CD4-positive, alpha-beta memory T cell (primary cell): ENCODE results near the gene MYRFL. TPM values are rescaled to one million over a fixed set of nuclear protein-coding genes. Genes with fewer than 3 reads are reported as not detected.

Experiments used
- CTCF ChIA-PET: fragments of 350-600 bp; sonication (Branson Sonifier 250); formaldehyde crosslinking; loops from one replicate; lab custom pipeline; 2021; ENCODE audit warnings: inconsistent platforms; ENCODE audit not compliant: partially characterized antibody; lab: Charles Lee
- POLR2A ChIA-PET: fragments of 350-600 bp; sonication (Branson Sonifier 250); formaldehyde crosslinking; loops from one replicate; lab custom pipeline; 2021; ENCODE audit not compliant: partially characterized antibody; lab: Charles Lee
- DNase-seq, 5 donors: peaks; one replicate each; pipeline versions ENCODE4 v3.0.0 to v3.0.0-alpha.2; 2020 to 2022; ENCODE audit warnings: mixed read lengths in 1 of 5
- H3K27ac ChIP-seq: one replicate; pipeline ENCODE4 v1.7.0; 2013; ENCODE audit warnings: low read depth, low read length
- H3K27me3 ChIP-seq: 2 replicates; pipeline ENCODE4 v1.7.0; 2013; ENCODE audit warnings: mild to moderate bottlenecking, low read length, moderate library complexity; ENCODE audit not compliant: insufficient read depth
- H3K36me3 ChIP-seq: 2 replicates; pipeline ENCODE4 v1.7.0; 2013; ENCODE audit warnings: mild to moderate bottlenecking, low read length, moderate library complexity; ENCODE audit not compliant: insufficient read depth
- H3K4me1 ChIP-seq: 2 replicates; pipeline ENCODE4 v1.7.0; 2013; ENCODE audit warnings: mild to moderate bottlenecking, low read length, moderate library complexity; ENCODE audit not compliant: insufficient read depth
- H3K4me3 ChIP-seq, 2 donors: one replicate each; pipeline ENCODE4 v1.7.0; 2013; ENCODE audit warnings: low read length in 2 of 2, mild to moderate bottlenecking in 1 of 2
- H3K9me3 ChIP-seq, 2 donors: one replicate each; pipeline ENCODE4 v1.7.0; 2013; ENCODE audit warnings: low read length in 2 of 2, control low read depth in 1 of 2; ENCODE audit not compliant: control insufficient read depth in 1 of 2
- H3K27ac Mint-ChIP-seq, 7 donors: one replicate each; pipeline ENCODE4 v1.8.0; 2020 to 2021; ENCODE audit warnings: mixed read lengths in 7 of 7, mild to moderate bottlenecking in 6 of 7, inconsistent platforms in 3 of 7, moderate library complexity in 3 of 7
- H3K27me3 Mint-ChIP-seq, 2 donors: one replicate each; pipeline ENCODE4 v1.8.0; 2020 to 2021; ENCODE audit warnings: mixed read lengths in 2 of 2
- H3K36me3 Mint-ChIP-seq, 2 donors: one replicate each; pipeline ENCODE4 v1.8.0; 2020 to 2021; ENCODE audit warnings: mixed read lengths in 2 of 2, inconsistent platforms in 1 of 2, mild to moderate bottlenecking in 1 of 2
- H3K4me1 Mint-ChIP-seq, 4 donors: one replicate each; pipeline ENCODE4 v1.8.0; 2020 to 2021; ENCODE audit warnings: mixed read lengths in 4 of 4, mild to moderate bottlenecking in 1 of 4
- H3K4me3 Mint-ChIP-seq, 8 donors: one replicate each; pipeline ENCODE4 v1.8.0; 2020 to 2021; ENCODE audit warnings: mixed read lengths in 8 of 8, mild to moderate bottlenecking in 7 of 8, moderate library complexity in 6 of 8, inconsistent platforms in 3 of 8
- H3K9me3 Mint-ChIP-seq, 8 donors: one replicate each; pipeline ENCODE4 v1.8.0; 2020 to 2021; ENCODE audit warnings: mixed read lengths in 8 of 8, mild to moderate bottlenecking in 5 of 8, inconsistent platforms in 3 of 8, moderate library complexity in 1 of 8
- intact Hi-C: fragments of 100-400 bp; cut with micrococcal nuclease; formaldehyde crosslinking; loops from one replicate; pipeline ENCODE4 v1.15.1; 2023
- polyA plus RNA-seq, 2 donors: library from polyadenylated mRNA; unstranded; fragments of 300-500 nt; fragmentation: Illumina TruSeq; gene quantifications; one replicate each; pipeline ENCODE4 v1.2.3, GENCODE V29; 2021
- total RNA-seq, 2 experiments: library from RNA; stranded (reverse); gene quantifications; one replicate each; pipeline ENCODE4 v1.2.3, GENCODE V29; 2021

Gene MYRFL
- total and polyA plus RNA-seq, 4 experiments from 2014 or later: not detected

- Histone ChIP-seq H3K4me1 (no peaks in the 10 kb centered on the region), H3K36me3 (no peaks in the 10 kb centered on the region), H3K27me3 (no peaks in the 10 kb centered on the region), H3K27ac (no peak overlapping the region), H3K9me3 (no peaks in the 10 kb centered on the region), H3K4me3 (no peak overlapping the region)
- Mint-ChIP-seq H3K9me3 (no peaks in the 10 kb centered on the region), H3K27ac (no peak overlapping the region), H3K27me3 (peaks cover 4 to 12% of the 10 kb centered on the region in 2 donors), H3K4me1 (no peaks in the 10 kb centered on the region), H3K4me3 (no peak overlapping the region), H3K36me3 (no peaks in the 10 kb centered on the region)
- no peak for DNase-seq
- intact Hi-C loops: no loop called here
- ChIA-PET CTCF (interaction anchor here (1.3 to 1.6 kb wide), 3 partner anchors 9 to 29 kb away, joined by 3 to 5 read pairs (median 4); no protein-coding TSS in a partner anchor), POLR2A (no interaction called here)
Observed at GRCh38 chr12:69929531-69929930, 104.5 kb downstream of the MYRFL start.

GRCh38 chr12:69931569-69931968 is 106.5 kb downstream of the MYRFL start:
- no peak overlapping the region for H3K4me3 Mint-ChIP-seq
- Histone ChIP-seq H3K4me1 (no peaks in the 10 kb centered on the region), H3K27me3 (no peaks in the 10 kb centered on the region), H3K36me3 (no peaks in the 10 kb centered on the region), H3K27ac (no peak overlapping the region), H3K9me3 (no peaks in the 10 kb centered on the region), H3K4me3 (no peak overlapping the region)
- peaks cover 5 to 9% of the 10 kb centered on the region in 2 donors for H3K27me3 Mint-ChIP-seq
- no peaks in the 10 kb centered on the region for H3K36me3 Mint-ChIP-seq
- ChIA-PET CTCF (no interaction called here), POLR2A (no interaction called here)
- intact Hi-C loops: no loop called here
- no peak for DNase-seq
- H3K9me3 Mint-ChIP-seq: no peaks in the 10 kb centered on the region
- H3K4me1 Mint-ChIP-seq: no peaks in the 10 kb centered on the region
- no peak overlapping the region for H3K27ac Mint-ChIP-seq

- no peaks in the 10 kb centered on the region for H3K4me1 ChIP-seq
- Mint-ChIP-seq H3K27me3 (peaks cover 5 to 9% of the 10 kb centered on the region in 2 donors), H3K36me3 (no peaks in the 10 kb centered on the region), H3K9me3 (no peaks in the 10 kb centered on the region), H3K27ac (no peak overlapping the region), H3K4me3 (no peak overlapping the region), H3K4me1 (no peaks in the 10 kb centered on the region)
- H3K27ac ChIP-seq: no peak overlapping the region
- H3K36me3 ChIP-seq: no peaks in the 10 kb centered on the region
- CTCF ChIA-PET: no interaction called here
- POLR2A ChIA-PET: no interaction called here
- no peak overlapping the region for H3K4me3 ChIP-seq
- DNase-seq: no peak
- intact Hi-C loops: no loop called here
- H3K27me3 ChIP-seq: no peaks in the 10 kb centered on the region
- no peaks in the 10 kb centered on the region for H3K9me3 ChIP-seq
Observed at GRCh38 chr12:69932154-69932553, 107.1 kb downstream of the MYRFL start.

- intact Hi-C loops: no loop called here
- CTCF ChIA-PET: no interaction called here
- POLR2A ChIA-PET: no interaction called here
Observed at GRCh38 chr12:69932676-69933552, 107.9 kb downstream of the MYRFL start.

GRCh38 chr12:69934011-69934410 is 109.0 kb downstream of the MYRFL start:
- Histone ChIP-seq H3K36me3 (no peaks in the 10 kb centered on the region), H3K27ac (no peak overlapping the region), H3K4me1 (no peaks in the 10 kb centered on the region), H3K9me3 (no peaks in the 10 kb centered on the region), H3K4me3 (no peak overlapping the region), H3K27me3 (no peaks in the 10 kb centered on the region)
- H3K36me3 Mint-ChIP-seq: no peaks in the 10 kb centered on the region
- H3K27me3 Mint-ChIP-seq: peaks cover 5 to 9% of the 10 kb centered on the region in 2 donors
- H3K27ac Mint-ChIP-seq: peak overlapping the region in 1 of 7 donors; percentile 12
- DNase-seq: no peak
- intact Hi-C loops: no loop called here
- no peaks in the 10 kb centered on the region for H3K4me1 Mint-ChIP-seq
- ChIA-PET CTCF (no interaction called here), POLR2A (no interaction called here)
- H3K4me3 Mint-ChIP-seq: no peak overlapping the region
- H3K9me3 Mint-ChIP-seq: peaks cover 0 to 3% (median 0%) of the 10 kb centered on the region in 8 donors

More at GRCh38 chr12:69932676-69933552, 107.9 kb downstream of the MYRFL start:
- H3K9me3 ChIP-seq: no peaks in the 10 kb centered on the region
- Mint-ChIP-seq H3K4me3 (no peak overlapping the region), H3K27ac (no peak overlapping the region), H3K9me3 (peaks cover 0 to 3% (median 0%) of the 10 kb centered on the region in 8 donors), H3K4me1 (no peaks in the 10 kb centered on the region), H3K27me3 (peaks cover 5 to 9% of the 10 kb centered on the region in 2 donors), H3K36me3 (no peaks in the 10 kb centered on the region)
- no peaks in the 10 kb centered on the region for H3K4me1 ChIP-seq
- DNase-seq: no peak
- no peak overlapping the region for H3K27ac ChIP-seq
- H3K4me3 ChIP-seq: no peak overlapping the region
- H3K36me3 ChIP-seq: no peaks in the 10 kb centered on the region
- H3K27me3 ChIP-seq: no peaks in the 10 kb centered on the region

GRCh38 chr12:69935651-69936100 is 110.6 kb downstream of the MYRFL start:
- peaks cover 5% of the 10 kb centered on the region in 2 donors for H3K27me3 Mint-ChIP-seq
- H3K27me3 ChIP-seq: no peaks in the 10 kb centered on the region
- no peaks in the 10 kb centered on the region for H3K36me3 Mint-ChIP-seq
- H3K4me3 ChIP-seq: no peak overlapping the region
- DNase-seq: no peak
- H3K27ac Mint-ChIP-seq: no peak overlapping the region
- no peaks in the 10 kb centered on the region for H3K4me1 Mint-ChIP-seq
- POLR2A ChIA-PET: no interaction called here
- CTCF ChIA-PET: no interaction called here
- H3K9me3 Mint-ChIP-seq: peaks cover 0 to 3% (median 0%) of the 10 kb centered on the region in 8 donors
- no peaks in the 10 kb centered on the region for H3K4me1 ChIP-seq
- H3K36me3 ChIP-seq: no peaks in the 10 kb centered on the region
- no peak overlapping the region for H3K27ac ChIP-seq
- intact Hi-C loops: no loop called here
- H3K4me3 Mint-ChIP-seq: no peak overlapping the region
- H3K9me3 ChIP-seq: no peaks in the 10 kb centered on the region

GRCh38 chr12:69936214-69936731 is 111.2 kb downstream of the MYRFL start:
- Mint-ChIP-seq H3K4me1 (no peaks in the 10 kb centered on the region), H3K27me3 (peaks cover 2 to 5% of the 10 kb centered on the region in 2 donors), H3K27ac (no peak overlapping the region), H3K36me3 (no peaks in the 10 kb centered on the region), H3K4me3 (no peak overlapping the region), H3K9me3 (peaks cover 0 to 3% (median 0%) of the 10 kb centered on the region in 8 donors)
- H3K9me3 ChIP-seq: no peaks in the 10 kb centered on the region
- intact Hi-C loops: no loop called here
- no peaks in the 10 kb centered on the region for H3K4me1 ChIP-seq
- H3K4me3 ChIP-seq: no peak overlapping the region
- ChIA-PET CTCF (no interaction called here), POLR2A (no interaction called here)
- no peaks in the 10 kb centered on the region for H3K27me3 ChIP-seq
- no peak for DNase-seq
- H3K27ac ChIP-seq: no peak overlapping the region
- no peaks in the 10 kb centered on the region for H3K36me3 ChIP-seq
